Panc1 (cell line): ENCODE results near the gene ATG13.

Source experiments
- POLR2AphosphoS5 ChIP-seq: IDR thresholded peaks from 2 replicates; pipeline ENCODE4 v1.6.1; 2012; ENCODE audit warnings: mild to moderate bottlenecking, low read depth, low read length, moderate library complexity
- SIN3A ChIP-seq: IDR thresholded peaks from 2 replicates; pipeline ENCODE4 v1.6.1; 2012; ENCODE audit warnings: low read depth, mild to moderate bottlenecking, low read length, moderate library complexity, borderline replicate concordance; ENCODE audit not compliant: insufficient read depth
- TCF7L2 ChIP-seq: IDR thresholded peaks from 2 replicates; pipeline ENCODE4 v1.6.1; 2011; ENCODE audit warnings: mild to moderate bottlenecking, low read depth, low read length, inconsistent platforms
- TF ChIP-seq, protein P1 (sequence below): fragments of 450-650 bp; IDR thresholded peaks from 2 replicates; pipeline ENCODE4 v1.5.1; 2017; ENCODE audit warnings: mild to moderate bottlenecking
- TF ChIP-seq, protein P2 (sequence below), 2 experiments: IDR thresholded peaks; 2 replicates each; pipeline ENCODE4 v1.6.1; 2011 to 2012; ENCODE audit warnings: low read depth in 2 of 2, control low read depth in 1 of 2, low read length in 1 of 2, mild to moderate bottlenecking in 1 of 2, moderate library complexity in 1 of 2; ENCODE audit not compliant: insufficient read depth in 1 of 2

DNA sequence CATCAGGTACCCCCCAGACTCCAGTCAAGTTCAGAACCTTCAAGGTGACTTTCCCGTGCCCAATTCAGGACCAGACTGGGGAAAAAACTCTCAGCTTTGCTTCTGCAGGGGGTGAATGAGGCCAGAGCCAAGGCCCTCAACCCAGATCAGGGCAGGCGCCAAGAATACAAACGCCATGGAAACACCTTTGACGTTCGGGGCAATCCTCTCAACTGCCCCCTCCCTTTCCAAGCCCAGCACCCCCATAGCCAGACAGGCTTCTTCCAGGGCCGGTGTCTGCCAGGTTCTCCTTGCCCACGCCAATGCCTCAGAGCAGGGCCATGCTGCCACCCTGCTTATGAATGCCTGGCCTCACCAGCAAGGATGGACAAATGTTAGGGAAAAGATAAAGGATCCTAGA is 77.3 kb downstream of the ATG13 start:
- TF ChIP-seq POLR2AphosphoS5: no peak
- TF ChIP-seq SIN3A: no peak
- TF ChIP-seq TCF7L2: no peak
- TF ChIP-seq, protein P1, sequence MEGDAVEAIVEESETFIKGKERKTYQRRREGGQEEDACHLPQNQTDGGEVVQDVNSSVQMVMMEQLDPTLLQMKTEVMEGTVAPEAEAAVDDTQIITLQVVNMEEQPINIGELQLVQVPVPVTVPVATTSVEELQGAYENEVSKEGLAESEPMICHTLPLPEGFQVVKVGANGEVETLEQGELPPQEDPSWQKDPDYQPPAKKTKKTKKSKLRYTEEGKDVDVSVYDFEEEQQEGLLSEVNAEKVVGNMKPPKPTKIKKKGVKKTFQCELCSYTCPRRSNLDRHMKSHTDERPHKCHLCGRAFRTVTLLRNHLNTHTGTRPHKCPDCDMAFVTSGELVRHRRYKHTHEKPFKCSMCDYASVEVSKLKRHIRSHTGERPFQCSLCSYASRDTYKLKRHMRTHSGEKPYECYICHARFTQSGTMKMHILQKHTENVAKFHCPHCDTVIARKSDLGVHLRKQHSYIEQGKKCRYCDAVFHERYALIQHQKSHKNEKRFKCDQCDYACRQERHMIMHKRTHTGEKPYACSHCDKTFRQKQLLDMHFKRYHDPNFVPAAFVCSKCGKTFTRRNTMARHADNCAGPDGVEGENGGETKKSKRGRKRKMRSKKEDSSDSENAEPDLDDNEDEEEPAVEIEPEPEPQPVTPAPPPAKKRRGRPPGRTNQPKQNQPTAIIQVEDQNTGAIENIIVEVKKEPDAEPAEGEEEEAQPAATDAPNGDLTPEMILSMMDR: no peak
- TF ChIP-seq, protein P2, sequence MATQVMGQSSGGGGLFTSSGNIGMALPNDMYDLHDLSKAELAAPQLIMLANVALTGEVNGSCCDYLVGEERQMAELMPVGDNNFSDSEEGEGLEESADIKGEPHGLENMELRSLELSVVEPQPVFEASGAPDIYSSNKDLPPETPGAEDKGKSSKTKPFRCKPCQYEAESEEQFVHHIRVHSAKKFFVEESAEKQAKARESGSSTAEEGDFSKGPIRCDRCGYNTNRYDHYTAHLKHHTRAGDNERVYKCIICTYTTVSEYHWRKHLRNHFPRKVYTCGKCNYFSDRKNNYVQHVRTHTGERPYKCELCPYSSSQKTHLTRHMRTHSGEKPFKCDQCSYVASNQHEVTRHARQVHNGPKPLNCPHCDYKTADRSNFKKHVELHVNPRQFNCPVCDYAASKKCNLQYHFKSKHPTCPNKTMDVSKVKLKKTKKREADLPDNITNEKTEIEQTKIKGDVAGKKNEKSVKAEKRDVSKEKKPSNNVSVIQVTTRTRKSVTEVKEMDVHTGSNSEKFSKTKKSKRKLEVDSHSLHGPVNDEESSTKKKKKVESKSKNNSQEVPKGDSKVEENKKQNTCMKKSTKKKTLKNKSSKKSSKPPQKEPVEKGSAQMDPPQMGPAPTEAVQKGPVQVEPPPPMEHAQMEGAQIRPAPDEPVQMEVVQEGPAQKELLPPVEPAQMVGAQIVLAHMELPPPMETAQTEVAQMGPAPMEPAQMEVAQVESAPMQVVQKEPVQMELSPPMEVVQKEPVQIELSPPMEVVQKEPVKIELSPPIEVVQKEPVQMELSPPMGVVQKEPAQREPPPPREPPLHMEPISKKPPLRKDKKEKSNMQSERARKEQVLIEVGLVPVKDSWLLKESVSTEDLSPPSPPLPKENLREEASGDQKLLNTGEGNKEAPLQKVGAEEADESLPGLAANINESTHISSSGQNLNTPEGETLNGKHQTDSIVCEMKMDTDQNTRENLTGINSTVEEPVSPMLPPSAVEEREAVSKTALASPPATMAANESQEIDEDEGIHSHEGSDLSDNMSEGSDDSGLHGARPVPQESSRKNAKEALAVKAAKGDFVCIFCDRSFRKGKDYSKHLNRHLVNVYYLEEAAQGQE (IDR thresholded peaks at IDR 0.05; ENCODE audit: insufficient read depth in 1 of 2, low read depth in 2 of 2, low read length in 1 of 2): no peak
